Lower leg skin (tissue), 3 donors: ENCODE measurements around the gene CHD6.

ENCODE experiments used
- CTCF ChIP-seq, 3 donors: fragments of 450-650 bp; IDR thresholded peaks; one replicate each; pipeline ENCODE4 v1.5.1; 2016; ENCODE audit warnings: antibody characterized with exemption in 3 of 3, mild to moderate bottlenecking in 3 of 3, moderate library complexity in 2 of 3
- POLR2A ChIP-seq, 2 donors: fragments of 450-650 bp; IDR thresholded peaks; one replicate each; pipeline ENCODE4 v1.6.1; 2016 to 2017; ENCODE audit warnings: antibody characterized with exemption in 2 of 2, mild to moderate bottlenecking in 1 of 2, moderate library complexity in 1 of 2

GRCh38 chr20:41363601-41364000 lies 254.6 kb downstream of the CHD6 start:
- TF ChIP-seq POLR2A (IDR thresholded peaks at IDR 0.05) (no peak), CTCF (IDR thresholded peaks at IDR 0.05) (no peak)
